Measurements from ENCODE around the gene MORN1. TPM values are rescaled to one million over a fixed set of nuclear protein-coding genes. Genes with fewer than 3 reads are reported as not detected.

The MORN1 gene
- total and polyA plus RNA-seq, 2 of the 4 experiments (the other 2 are of a cell fraction) = 3.0 to 4.2 TPM

DNA sequence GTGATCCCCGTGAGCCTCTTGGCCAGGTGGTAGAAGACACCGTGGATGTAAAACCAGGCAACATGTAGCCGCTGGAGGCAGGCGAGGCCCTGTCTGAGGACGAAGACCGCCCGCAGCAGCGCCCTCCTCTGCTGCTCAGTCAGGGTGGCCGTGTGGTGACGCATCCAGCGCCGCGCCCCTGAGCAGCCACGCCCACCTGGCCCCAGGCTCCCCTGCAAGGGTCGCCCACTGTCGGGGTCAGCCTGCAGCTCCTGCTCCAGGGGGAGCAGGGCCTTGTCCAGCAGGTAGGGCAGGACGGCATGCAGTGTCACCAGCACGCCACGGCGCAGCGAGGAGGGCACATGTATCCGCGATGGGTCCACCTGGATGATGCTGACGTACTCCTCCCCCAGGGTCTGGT, 17.1 kb upstream of the MORN1 start:
- no peak overlapping the region for H3K4me3 ChIP-seq (ENCODE audit: insufficient read depth, low read depth, low read length)
- H2BK20ac ChIP-seq (ENCODE audit: low read depth, low read length) = no peak overlapping the region
- no peak overlapping the region for H4K91ac ChIP-seq (ENCODE audit: insufficient read depth, low read depth, low read length)
- no peak overlapping the region for H2AFZ ChIP-seq (replicated peaks; ENCODE audit: low read length, poor library complexity)
- ChIA-PET CTCF (no interaction called here), POLR2A (ENCODE audit: unreplicated experiment) (no interaction called here)
- H3K14ac ChIP-seq (replicated peaks; ENCODE audit: low read depth, low read length) = no peak overlapping the region
- H2BK5ac ChIP-seq (ENCODE audit: low read depth, low read length, poor library complexity, severe bottlenecking) = no peak overlapping the region
- no peak overlapping the region for H4K8ac ChIP-seq (ENCODE audit: low read depth in 2 of 2, low read length in 2 of 2)
- H3K79me1 ChIP-seq (ENCODE audit: low read depth in 1 of 2, low read length in 2 of 2) = peaks cover 14 to 49% of the 10 kb centered on the region in 2 experiments
- in situ Hi-C loops (cut with MboI; ENCODE audit: low sequenced_read_pairs) = loop anchor here (25.0 kb wide), 1 partner anchor 904 kb away; no protein-coding TSS in a partner anchor
- H3K9ac ChIP-seq (ENCODE audit: low read depth, low read length) = no peak overlapping the region
- H2AK9ac ChIP-seq (replicated peaks; ENCODE audit: low read depth, low read length, poor library complexity) = no peak overlapping the region
- TF ChIP-seq MAZ (IDR thresholded peaks at IDR 0.05; ENCODE audit: borderline replicate concordance, low read depth, low read length) (no peak), MXI1 (IDR thresholded peaks at IDR 0.05; ENCODE audit: borderline replicate concordance, low read depth, low read length) (no peak), NFE2L2 (IDR thresholded peaks at IDR 0.05; ENCODE audit: low read depth, low read length) (no peak), RFX5 (IDR thresholded peaks at IDR 0.05; ENCODE audit: low read depth, low read length) (no peak), FOS (IDR thresholded peaks at IDR 0.05; ENCODE audit: low read depth, low read length) (no peak), USF2 (IDR thresholded peaks at IDR 0.05; ENCODE audit: low read depth, low read length) (no peak), SMC3 (IDR thresholded peaks at IDR 0.05; ENCODE audit: low read depth, low read length) (no peak), RCOR1 (IDR thresholded peaks at IDR 0.05; ENCODE audit: insufficient replicate concordance, low read length) (no peak), CHD1 (IDR thresholded peaks at IDR 0.05; ENCODE audit: low read depth, low read length) (no peak), CEBPB (IDR thresholded peaks at IDR 0.05; ENCODE audit: low read depth, low read length) (no peak), BHLHE40 (IDR thresholded peaks at IDR 0.05; ENCODE audit: low read depth, low read length) (no peak), MAFK (IDR thresholded peaks at IDR 0.05; ENCODE audit: low read depth, low read length) (no peak)
- TF ChIP-seq, protein P1, sequence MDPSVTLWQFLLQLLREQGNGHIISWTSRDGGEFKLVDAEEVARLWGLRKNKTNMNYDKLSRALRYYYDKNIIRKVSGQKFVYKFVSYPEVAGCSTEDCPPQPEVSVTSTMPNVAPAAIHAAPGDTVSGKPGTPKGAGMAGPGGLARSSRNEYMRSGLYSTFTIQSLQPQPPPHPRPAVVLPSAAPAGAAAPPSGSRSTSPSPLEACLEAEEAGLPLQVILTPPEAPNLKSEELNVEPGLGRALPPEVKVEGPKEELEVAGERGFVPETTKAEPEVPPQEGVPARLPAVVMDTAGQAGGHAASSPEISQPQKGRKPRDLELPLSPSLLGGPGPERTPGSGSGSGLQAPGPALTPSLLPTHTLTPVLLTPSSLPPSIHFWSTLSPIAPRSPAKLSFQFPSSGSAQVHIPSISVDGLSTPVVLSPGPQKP (IDR thresholded peaks at IDR 0.05; ENCODE audit: borderline replicate concordance, low read depth, low read length) = no peak
- TF ChIP-seq, protein P2, sequence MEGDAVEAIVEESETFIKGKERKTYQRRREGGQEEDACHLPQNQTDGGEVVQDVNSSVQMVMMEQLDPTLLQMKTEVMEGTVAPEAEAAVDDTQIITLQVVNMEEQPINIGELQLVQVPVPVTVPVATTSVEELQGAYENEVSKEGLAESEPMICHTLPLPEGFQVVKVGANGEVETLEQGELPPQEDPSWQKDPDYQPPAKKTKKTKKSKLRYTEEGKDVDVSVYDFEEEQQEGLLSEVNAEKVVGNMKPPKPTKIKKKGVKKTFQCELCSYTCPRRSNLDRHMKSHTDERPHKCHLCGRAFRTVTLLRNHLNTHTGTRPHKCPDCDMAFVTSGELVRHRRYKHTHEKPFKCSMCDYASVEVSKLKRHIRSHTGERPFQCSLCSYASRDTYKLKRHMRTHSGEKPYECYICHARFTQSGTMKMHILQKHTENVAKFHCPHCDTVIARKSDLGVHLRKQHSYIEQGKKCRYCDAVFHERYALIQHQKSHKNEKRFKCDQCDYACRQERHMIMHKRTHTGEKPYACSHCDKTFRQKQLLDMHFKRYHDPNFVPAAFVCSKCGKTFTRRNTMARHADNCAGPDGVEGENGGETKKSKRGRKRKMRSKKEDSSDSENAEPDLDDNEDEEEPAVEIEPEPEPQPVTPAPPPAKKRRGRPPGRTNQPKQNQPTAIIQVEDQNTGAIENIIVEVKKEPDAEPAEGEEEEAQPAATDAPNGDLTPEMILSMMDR (conservative IDR thresholded peaks at IDR 0.05; ENCODE audit: low read depth, low read length) = no peak
- dilution Hi-C loops (cut with HindIII; ENCODE audit: low sequenced_read_pairs, unreplicated experiment) = no loop called here
- H2BK120ac ChIP-seq (ENCODE audit: low read depth, low read length) = no peak overlapping the region
- H4K20me1 ChIP-seq (ENCODE audit: insufficient read depth, low read length) = 0 out of 2 replicates have a peak, but pooled peaks cover 14% of the 10 kb centered on the region
- ATAC-seq (ENCODE audit: low read depth) (no peak), DNase-seq (no peak)
- no peak overlapping the region for H3K56ac ChIP-seq (ENCODE audit: extremely low read depth, insufficient read depth, low read length)
- H3K4ac ChIP-seq (ENCODE audit: low read depth, low read length) = no peak overlapping the region
- WGBS, 2 experiments (ENCODE audit: extremely low coverage in 2 of 2, insufficient read length in 1 of 2) = 84% methylated on average over 4 of the region's 24 CpGs; no CpG with 5 or more reads in 1 of the 2 experiments
- H3K18ac ChIP-seq (ENCODE audit: low read depth, low read length) = no peak overlapping the region
- H2BK15ac ChIP-seq (ENCODE audit: low read depth, low read length) = no peak overlapping the region
- H3K36me3 ChIP-seq (ENCODE audit: control insufficient read depth, insufficient read depth, low read length) = peaks cover 47% of the 10 kb centered on the region
- peaks cover 15% of the 10 kb centered on the region for H3K4me1 ChIP-seq (ENCODE audit: control insufficient read depth, insufficient read depth, low read length)
- H3K9me1 ChIP-seq (ENCODE audit: insufficient read depth, low read length) = no peaks in the 10 kb centered on the region
- no peak overlapping the region for H3K4me2 ChIP-seq (ENCODE audit: low read depth, low read length)
- no TSS peak for BruUV-seq (replicated peaks)
- no peaks in the 10 kb centered on the region for H3K27me3 ChIP-seq (ENCODE audit: control insufficient read depth, insufficient read depth, low read length)
- no peak overlapping the region for H3K27ac ChIP-seq (ENCODE audit: insufficient read depth, low read length)
- no peak overlapping the region for H3K23ac ChIP-seq (ENCODE audit: low read depth, low read length)
- H2AK5ac ChIP-seq (ENCODE audit: low read depth, low read length) = no peak overlapping the region
- no peaks in the 10 kb centered on the region for H3K9me3 ChIP-seq (ENCODE audit: control insufficient read depth, insufficient read depth, low read length)
- no peak overlapping the region for H4K5ac ChIP-seq (ENCODE audit: low read depth, low read length)
- intact Hi-C loops (cut with micrococcal nuclease) = no loop called here

Data from IMR-90 (cell line).